ENCODE data around the gene RGS5. TPM values are rescaled to one million over a fixed set of nuclear protein-coding genes. Genes with fewer than 3 reads are reported as not detected.
"Not testable (repeated sequence)": the region's sequence is repeated elsewhere in the genome, so short reads cannot be mapped to it uniquely, and the experiment has no call there.

The RGS5 gene
- total and polyA plus RNA-seq, 2 experiments from 2014 or later, result 224 to 245 TPM

- H3K4me3 ChIP-seq, result no peak overlapping the region
- peaks cover 13% of the 10 kb centered on the region for H3K4me1 ChIP-seq (ENCODE audit: low read depth)
- H3K27me3 ChIP-seq, result no peaks in the 10 kb centered on the region
- no peak for TF ChIP-seq CTCF (IDR thresholded peaks at IDR 0.05; ENCODE audit: low read depth, low read length)
- H3K27ac ChIP-seq, result peak overlapping the region; percentile 71
- H3K36me3 ChIP-seq, result no peaks in the 10 kb centered on the region
- no peaks in the 10 kb centered on the region for H3K9me3 ChIP-seq (ENCODE audit: low read depth)
- DNase-seq (ENCODE audit: low read depth in 1 of 2, low spot score in 1 of 2), result peak; percentile 47 to 63
Observed at GRCh38 chr1:163231385-163231784, 28.7 kb upstream of the RGS5 start.

- no peak for TF ChIP-seq CTCF (IDR thresholded peaks at IDR 0.05; ENCODE audit: low read depth, low read length)
- H3K27me3 ChIP-seq, result no peaks in the 10 kb centered on the region
- no peak for DNase-seq (ENCODE audit: low read depth in 1 of 2, low spot score in 1 of 2)
Observed at GRCh38 chr1:163230827-163231226, 28.1 kb upstream of the RGS5 start.

GRCh38 chr1:163228271-163228670, 25.6 kb upstream of the RGS5 start:
- not testable (repeated sequence) for H3K27me3 ChIP-seq; H3K27ac ChIP-seq; H3K36me3 ChIP-seq; H3K4me3 ChIP-seq; H3K9me3 ChIP-seq (ENCODE audit: low read depth); DNase-seq (ENCODE audit: low read depth in 1 of 2, low spot score in 1 of 2)
- H3K4me1 ChIP-seq (ENCODE audit: low read depth), result peaks cover 13% of the 10 kb centered on the region

More at GRCh38 chr1:163230827-163231226, 28.1 kb upstream of the RGS5 start:
- H3K4me3 ChIP-seq, result no peak overlapping the region
- H3K36me3 ChIP-seq, result no peaks in the 10 kb centered on the region
- no peaks in the 10 kb centered on the region for H3K9me3 ChIP-seq (ENCODE audit: low read depth)
- H3K4me1 ChIP-seq (ENCODE audit: low read depth), result peaks cover 13% of the 10 kb centered on the region
- H3K27ac ChIP-seq, result peak overlapping the region; percentile 71

- H3K36me3 ChIP-seq, result no peaks in the 10 kb centered on the region
- H3K4me3 ChIP-seq, result no peak overlapping the region
- H3K4me1 ChIP-seq (ENCODE audit: low read depth), result peaks cover 12% of the 10 kb centered on the region
- H3K9me3 ChIP-seq (ENCODE audit: low read depth), result no peaks in the 10 kb centered on the region
- no peak for TF ChIP-seq CTCF (IDR thresholded peaks at IDR 0.05; ENCODE audit: low read depth, low read length)
- no peak for DNase-seq (ENCODE audit: low read depth in 1 of 2, low spot score in 1 of 2)
- no peak overlapping the region for H3K27ac ChIP-seq
- H3K27me3 ChIP-seq, result no peaks in the 10 kb centered on the region
Observed at GRCh38 chr1:163227126-163227525, 24.4 kb upstream of the RGS5 start.

GRCh38 chr1:163213626-163214025, 10.9 kb upstream of the RGS5 start:
- DNase-seq (ENCODE audit: low read depth in 1 of 2, low spot score in 1 of 2), result no peak
- no peaks in the 10 kb centered on the region for H3K4me1 ChIP-seq (ENCODE audit: low read depth)
- no peak overlapping the region for H3K4me3 ChIP-seq
- H3K27ac ChIP-seq, result no peak overlapping the region
- no peaks in the 10 kb centered on the region for H3K36me3 ChIP-seq
- H3K27me3 ChIP-seq, result no peaks in the 10 kb centered on the region
- TF ChIP-seq CTCF (IDR thresholded peaks at IDR 0.05; ENCODE audit: low read depth, low read length), result no peak
- H3K9me3 ChIP-seq (ENCODE audit: low read depth), result no peaks in the 10 kb centered on the region

GRCh38 chr1:163211667-163212066, 9.0 kb upstream of the RGS5 start:
- H3K36me3 ChIP-seq, result no peaks in the 10 kb centered on the region
- peaks cover 1% of the 10 kb centered on the region for H3K4me1 ChIP-seq (ENCODE audit: low read depth)
- no peaks in the 10 kb centered on the region for H3K27me3 ChIP-seq
- TF ChIP-seq CTCF (IDR thresholded peaks at IDR 0.05; ENCODE audit: low read depth, low read length), result no peak
- no peak overlapping the region for H3K4me3 ChIP-seq
- no peaks in the 10 kb centered on the region for H3K9me3 ChIP-seq (ENCODE audit: low read depth)
- no peak overlapping the region for H3K27ac ChIP-seq
- no peak for DNase-seq (ENCODE audit: low read depth in 1 of 2, low spot score in 1 of 2)
